HS-5 (cell line): ENCODE data around the gene TMEM132A.
A peak's percentile ranks its signal among the peaks of the same experiment; 100 is the strongest.

Experiments used
- DNase-seq: peaks from one replicate; pipeline ENCODE4 v3.0.0-alpha.2; 2012; ENCODE audit warnings: low read depth

Gene TMEM132A

DNA sequence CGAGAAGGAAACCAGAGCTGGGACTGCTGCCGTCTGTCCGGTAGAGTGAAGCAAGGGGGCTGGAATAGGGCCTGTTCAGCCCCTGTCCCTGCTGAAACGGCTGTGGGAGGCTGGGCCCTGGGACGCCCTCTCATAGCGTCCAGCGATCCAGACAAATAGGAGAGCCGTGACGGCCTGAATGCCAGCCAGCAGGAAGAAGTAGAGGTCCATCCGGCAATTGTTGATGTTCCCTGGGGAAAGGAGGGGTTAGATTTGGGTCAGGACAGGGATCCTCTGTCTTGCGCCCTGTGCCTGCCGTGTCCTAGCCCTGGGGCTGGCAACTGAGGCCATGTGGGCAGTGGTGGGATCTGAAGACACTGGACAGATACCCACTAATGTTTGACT is 12.9 kb downstream of the TMEM132A start:
- no peak for DNase-seq

- DNase-seq: no peak
Measured at GRCh38 chr11:60937811-60938210, 13.6 kb downstream of the TMEM132A start.

DNA sequence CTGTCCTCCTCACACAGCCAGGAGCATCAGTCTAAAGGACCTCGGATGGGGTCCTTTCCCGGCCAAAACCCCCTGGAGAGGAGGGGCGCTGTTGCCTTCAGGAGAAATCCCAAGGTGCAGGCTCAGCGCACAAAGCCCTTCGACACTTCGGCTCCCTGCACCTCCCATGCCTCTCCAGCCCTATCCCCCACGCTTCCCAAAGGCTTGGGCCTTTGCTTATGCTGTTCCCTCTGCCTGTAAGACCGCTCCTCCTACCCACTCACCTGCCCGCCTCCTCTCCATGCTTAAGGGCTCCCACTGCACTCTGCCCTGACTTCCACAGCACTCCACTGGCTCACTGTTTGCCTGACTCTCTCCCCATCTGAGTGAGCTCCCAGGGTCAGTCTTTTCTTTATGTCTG is 14.2 kb downstream of the TMEM132A start:
- no peak for DNase-seq

- no peak for DNase-seq
Measured at GRCh38 chr11:60939301-60939700, 15.0 kb downstream of the TMEM132A start.

- no peak for DNase-seq
Measured at GRCh38 chr11:60939855-60940254, 15.6 kb downstream of the TMEM132A start.

- no peak for DNase-seq
Measured at GRCh38 chr11:60941371-60942119, 17.3 kb downstream of the TMEM132A start.

- DNase-seq: no peak
Measured at GRCh38 chr11:60942219-60942618, 18.0 kb downstream of the TMEM132A start.

DNA sequence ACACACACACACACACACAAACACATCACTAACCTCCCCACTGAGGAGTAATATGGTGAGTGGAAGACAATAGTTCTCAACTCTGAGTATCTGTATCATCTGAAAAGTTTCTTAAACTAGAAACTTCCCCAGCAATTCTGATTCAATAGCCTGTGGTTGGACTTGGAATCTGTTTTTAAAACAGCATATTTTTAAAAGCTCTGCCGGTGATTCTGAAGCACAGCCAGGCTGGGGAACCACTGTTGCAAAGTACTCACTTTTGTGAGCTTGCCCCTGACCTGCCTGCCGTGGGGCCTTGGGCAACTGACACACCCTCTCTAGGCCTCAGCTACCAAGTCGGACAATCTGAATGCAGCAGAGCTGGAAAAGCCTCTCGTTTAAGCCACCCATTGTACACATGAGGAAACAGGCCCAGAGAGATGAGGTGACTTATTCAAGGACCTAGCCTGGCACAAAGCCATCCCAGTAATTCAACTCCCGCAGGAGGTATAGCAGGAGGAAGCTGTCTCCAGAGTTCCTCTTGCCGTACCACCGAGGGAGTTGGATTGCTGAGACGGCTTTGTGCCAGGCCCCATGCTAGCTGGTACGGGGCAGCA is 18.8 kb downstream of the TMEM132A start:
- no peak for DNase-seq

GRCh38 chr11:60944490-60945294 is 20.4 kb downstream of the TMEM132A start:
- DNase-seq: no peak

DNA sequence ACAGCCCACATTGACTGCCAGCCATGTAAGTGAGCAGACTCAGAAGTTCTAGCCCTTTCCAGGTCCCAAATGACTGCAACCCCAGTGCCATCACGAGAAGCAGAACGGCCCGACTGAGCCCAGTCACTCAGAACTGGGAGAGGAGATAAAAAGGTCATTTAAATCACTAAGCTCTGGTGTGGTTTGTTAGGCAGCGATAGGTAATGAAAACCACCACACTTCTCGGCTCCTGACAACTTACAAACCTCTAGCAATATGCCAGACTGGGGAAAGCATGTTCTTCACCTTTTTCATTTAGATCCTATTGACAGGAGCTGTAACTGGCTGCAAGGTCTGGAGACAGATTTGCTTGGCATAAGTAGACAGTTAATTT is 21.0 kb downstream of the TMEM132A start:
- DNase-seq: no peak

- DNase-seq: no peak
Measured at GRCh38 chr11:60946601-60947264, 22.5 kb downstream of the TMEM132A start.

DNA sequence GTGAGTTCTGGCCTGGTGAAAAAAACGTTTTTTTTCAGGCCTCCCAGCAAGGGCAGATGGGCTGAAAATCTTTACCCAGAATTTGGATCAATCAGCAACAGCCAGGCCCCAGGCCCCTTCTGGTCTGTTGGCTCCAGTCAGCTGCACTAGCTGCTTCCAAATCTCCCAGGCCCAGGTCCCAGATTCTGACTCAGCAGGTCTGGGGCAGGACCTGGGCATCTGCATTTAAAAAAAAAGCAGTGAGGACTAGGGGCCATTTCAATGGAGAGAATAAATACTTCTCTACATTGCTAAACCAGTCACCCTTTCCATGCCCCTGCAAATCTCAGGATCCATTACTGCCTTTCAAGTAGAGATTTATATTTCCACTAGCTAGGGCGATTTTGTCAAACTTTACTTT is 23.4 kb downstream of the TMEM132A start:
- DNase-seq: no peak

- DNase-seq: no peak
Measured at GRCh38 chr11:60948250-60948649, 24.0 kb downstream of the TMEM132A start.

GRCh38 chr11:60950024-60950423 is 25.8 kb downstream of the TMEM132A start:
- DNase-seq: no peak

- DNase-seq: no peak
Measured at GRCh38 chr11:60950933-60951605, 26.8 kb downstream of the TMEM132A start.

- no peak for DNase-seq
Measured at GRCh38 chr11:60951606-60951903, 27.3 kb downstream of the TMEM132A start.

DNA sequence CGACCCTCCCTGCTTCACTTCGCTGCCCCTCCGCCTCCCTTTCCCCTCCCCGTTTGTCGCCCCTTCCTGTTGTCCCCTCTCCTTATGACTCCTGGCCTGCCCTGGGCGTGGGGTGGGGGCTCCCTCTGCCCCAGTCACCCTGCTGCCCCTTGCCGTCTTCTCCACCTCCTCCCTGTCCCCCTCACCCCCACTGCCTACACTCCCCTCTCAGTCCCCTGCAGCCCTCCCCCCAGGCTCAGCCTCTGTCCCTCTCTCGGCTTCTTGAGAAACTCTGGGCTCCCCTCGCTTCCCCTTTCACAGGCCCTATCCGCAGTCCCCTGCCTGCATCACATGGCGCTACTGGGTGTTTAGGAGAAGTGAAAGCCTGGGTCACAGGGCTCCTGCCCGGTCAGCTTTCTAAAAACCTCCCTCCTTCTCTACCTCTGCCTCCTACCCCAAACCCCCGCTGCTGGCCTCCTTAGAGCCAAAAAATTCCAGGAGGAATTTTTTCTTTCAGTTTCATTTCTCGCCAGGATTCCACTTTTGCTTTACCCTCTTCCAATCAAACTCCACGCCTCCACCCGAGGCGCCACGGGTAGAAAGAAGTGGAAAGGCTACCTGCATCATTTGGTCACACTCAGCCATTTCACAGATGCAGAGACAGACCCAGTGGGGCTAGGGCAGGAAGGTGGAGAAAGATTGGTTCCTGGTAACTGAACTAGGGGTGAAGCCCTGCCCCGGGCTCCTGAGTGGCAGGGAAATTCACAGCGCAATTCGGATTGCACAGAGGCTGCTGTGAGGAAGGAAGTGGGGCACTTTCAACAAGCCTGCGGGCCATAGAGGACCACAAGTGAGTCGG is 27.9 kb downstream of the TMEM132A start, which contains the start of gene SLC15A3:
Gene SLC15A3 (minus strand): TSS at position 273 of the 838 bp plus-strand sequence. CDS start 625 bp downstream, outside the sequence.
- DNase-seq: peak; percentile 11

- DNase-seq: no peak
Measured at GRCh38 chr11:60952742-60953170, 28.5 kb downstream of the TMEM132A start.

DNA sequence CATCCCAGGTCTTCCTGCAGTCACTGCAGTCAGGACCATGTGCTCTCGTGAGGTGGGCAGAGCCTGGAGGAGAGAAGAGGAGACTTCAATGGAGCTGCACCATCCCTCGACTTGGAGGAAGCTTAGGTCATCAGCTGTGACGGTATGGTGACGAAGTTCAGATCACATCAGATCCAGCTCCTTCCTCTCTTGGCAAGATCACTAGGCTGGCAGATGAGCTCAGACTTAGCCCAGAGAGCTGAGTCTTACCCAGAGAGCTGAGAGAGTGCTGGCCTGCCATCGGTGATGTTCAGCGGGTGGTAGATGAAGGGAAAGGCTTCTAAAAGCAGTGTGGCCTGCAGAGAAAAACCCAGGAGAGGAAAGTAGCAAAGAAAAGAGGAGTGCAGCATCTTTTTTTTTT is 29.5 kb downstream of the TMEM132A start:
- DNase-seq: no peak

- no peak for DNase-seq
Measured at GRCh38 chr11:60954421-60954820, 30.2 kb downstream of the TMEM132A start.

GRCh38 chr11:60955571-60955970 is 31.3 kb downstream of the TMEM132A start:
- no peak for DNase-seq
